NCI-H2171 (cell line): ENCODE data around the gene SLC25A22.

Experiments
- DNase-seq: peaks from one replicate; lab custom pipeline; 2025; lab: John Stamatoyannopoulos, UW

Gene SLC25A22

DNA sequence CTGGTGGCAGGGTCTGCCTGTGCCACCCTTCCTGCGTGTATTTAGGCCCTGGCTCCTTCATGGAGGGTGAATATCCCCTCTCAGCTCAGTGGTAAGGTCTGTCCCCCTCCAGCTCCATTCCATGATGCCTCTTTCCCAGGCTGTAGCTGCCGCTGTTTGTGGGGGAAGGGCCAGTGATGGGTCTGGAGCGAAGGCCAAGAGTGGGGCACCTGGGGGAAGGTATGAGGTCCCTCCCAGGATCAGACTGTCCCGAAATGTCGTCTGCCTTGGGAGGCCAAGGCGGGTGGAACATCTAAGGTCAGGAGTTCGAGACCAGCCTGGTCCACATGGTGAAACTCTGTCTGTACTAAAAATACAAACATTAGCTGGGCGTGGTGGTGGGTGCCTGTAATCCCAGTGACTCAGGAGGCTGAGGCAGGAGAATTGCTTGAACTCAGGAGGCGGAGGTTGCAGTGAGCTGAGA is 35.8 kb upstream of the SLC25A22 start:
- no peak for DNase-seq

DNA sequence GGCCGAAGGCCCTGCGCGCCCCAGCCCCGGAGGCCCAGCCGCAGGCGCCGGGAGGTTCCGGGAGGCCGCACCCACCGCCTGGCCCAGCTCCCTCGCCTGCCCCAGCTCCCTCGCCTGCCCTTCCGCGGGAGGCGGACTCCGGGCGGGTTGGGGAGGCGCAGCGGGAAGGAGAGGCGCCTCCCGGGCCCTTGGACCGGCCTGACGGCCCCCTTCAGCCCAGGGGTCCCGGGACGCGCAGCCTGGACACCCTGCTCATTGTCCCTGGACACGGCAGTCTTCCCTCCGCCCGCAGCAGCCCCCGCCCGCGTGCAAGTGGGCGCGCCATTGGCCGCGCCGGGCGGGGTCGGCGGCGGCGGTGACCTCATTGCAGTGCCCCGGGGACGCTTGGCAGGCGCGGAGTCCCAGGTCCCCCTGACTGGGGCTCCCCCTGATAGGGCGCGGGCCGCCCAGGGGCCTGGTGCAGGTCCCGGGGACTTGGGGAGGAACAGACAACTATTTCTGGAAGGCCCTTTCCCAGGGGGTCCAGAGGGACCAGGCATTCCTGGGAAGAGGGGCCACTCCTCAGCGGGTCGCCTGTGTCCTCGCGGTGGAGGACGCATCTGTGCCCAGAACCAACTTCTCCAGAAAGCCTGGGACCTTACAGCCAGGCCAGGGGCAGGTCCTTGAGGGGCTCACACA is 35.2 kb upstream of the SLC25A22 start:
- DNase-seq, result peak; percentile 13

- no peak for DNase-seq
These were observed 34.5 kb upstream of the SLC25A22 start, which contains the start of gene CD151 for GRCh38 chr11:832529-833113. CD151 (plus strand) TSS chr11:832952; CDS start chr11:836070, 3,118 bp downstream.

DNA sequence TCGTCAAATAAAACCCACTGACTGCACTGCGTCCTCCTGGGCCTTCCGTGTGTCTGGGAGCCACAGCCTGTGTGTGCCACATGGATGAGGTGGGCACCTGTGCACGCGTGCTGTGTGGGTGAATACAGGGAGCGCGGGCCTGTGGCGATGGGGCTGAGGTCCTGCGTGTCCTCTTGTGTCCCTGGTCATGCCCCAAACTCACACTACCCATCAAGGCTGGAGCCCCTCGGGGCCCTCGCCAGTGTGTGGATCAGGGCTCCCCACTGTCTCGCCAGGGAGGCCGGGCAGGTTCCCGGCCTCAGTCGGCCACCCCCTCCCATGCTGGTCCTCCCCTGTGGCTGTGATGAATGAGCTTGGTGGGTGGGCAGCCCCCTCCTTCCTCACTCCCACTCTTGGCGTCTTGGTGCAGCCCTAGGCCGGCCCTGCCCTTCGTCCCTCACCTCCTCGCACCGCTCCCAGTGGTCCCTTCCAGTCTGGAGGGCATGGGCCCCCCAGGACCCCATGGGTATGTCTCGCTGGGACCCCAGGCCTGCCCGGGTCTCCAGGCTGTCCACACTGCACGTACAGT is 34.0 kb upstream of the SLC25A22 start:
- DNase-seq, result no peak

DNA sequence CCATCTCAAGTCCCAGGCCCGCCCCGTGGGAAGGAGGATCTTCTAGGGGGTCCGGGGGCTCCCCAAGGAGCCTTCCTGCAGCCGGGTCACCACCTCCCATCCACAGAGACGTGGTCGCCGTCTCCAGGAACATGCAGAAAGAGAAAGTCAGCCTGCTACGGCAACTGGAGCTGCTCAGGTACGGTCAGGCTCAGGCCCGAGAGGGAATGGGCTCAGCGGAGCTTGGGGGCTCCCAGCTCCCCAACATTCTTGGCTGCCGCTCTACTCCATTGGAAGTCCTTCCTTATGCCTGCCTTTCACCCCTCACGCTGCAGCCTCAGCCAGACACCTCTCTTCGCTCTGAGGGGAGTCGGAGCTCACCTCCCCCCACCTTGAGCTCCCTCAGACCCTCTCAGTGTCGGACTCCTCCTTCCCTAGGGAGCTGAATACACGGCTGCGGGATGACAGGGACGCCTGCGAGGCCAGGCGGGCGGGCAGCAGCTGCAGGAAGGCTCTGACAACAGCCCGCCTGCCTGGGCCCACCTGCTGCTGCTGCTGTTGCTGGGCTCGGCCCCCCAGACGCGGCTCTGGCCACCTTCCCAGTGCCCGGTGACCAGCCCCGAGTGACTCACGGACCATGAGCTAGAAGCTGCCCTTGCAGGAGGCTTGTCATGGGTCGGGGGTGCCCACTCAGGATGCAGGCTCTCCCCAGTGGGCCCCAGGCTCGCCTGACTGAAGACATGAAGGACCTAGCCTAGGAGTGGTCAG is 33.2 kb upstream of the SLC25A22 start:
- DNase-seq, result no peak

- peak; percentile 66 for DNase-seq
These were observed 32.4 kb upstream of the SLC25A22 start for GRCh38 chr11:830295-831117.

DNA sequence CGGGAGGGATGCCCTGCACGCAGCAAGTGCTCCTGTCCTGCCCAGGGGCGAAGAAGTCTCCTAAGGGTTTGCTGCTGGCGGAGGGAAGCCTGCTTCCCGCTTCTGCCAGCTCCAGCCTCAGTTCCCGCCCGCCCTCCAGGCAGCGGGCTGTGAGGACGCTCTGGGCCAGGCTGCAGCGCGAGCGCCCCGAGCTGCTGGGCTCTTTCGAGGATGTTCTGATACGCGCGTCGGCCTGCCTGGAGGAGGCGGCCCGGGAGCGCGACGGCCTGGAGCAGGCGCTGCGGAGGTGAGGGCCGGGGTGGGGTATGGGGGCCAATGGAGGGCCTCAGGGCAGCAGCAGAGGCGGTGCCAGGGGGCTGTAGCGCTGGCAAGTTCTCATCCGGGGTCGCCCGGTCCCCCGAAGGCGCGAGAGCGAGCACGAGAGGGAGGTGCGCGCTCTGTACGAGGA is 31.8 kb upstream of the SLC25A22 start:
- DNase-seq, result no peak

- no peak for DNase-seq
These were observed 31.2 kb upstream of the SLC25A22 start for GRCh38 chr11:829176-829846.

GRCh38 chr11:828506-829175 is 30.6 kb upstream of the SLC25A22 start:
- DNase-seq, result no peak

DNA sequence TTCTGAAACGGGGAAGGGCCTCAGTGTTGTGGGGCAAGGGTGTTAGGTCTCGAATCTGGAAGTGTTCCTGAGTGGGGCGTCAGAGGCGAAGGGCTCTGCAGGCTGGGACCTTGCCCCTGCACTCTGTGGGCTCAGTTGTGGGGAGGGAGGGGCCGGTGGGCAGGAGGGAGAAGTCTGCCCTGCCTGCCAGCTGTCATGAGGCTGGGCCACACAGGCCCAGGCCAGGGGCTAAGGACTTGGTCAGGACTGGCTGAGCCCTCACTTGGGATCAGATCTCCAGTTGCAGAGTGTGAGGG is 29.8 kb upstream of the SLC25A22 start, which contains the start of gene CRACR2B:
Gene CRACR2B, plus strand, starts transcription at position 23 of the 296 bp plus-strand sequence. CDS start 689 bp downstream, outside the sequence.
- DNase-seq, result no peak

DNA sequence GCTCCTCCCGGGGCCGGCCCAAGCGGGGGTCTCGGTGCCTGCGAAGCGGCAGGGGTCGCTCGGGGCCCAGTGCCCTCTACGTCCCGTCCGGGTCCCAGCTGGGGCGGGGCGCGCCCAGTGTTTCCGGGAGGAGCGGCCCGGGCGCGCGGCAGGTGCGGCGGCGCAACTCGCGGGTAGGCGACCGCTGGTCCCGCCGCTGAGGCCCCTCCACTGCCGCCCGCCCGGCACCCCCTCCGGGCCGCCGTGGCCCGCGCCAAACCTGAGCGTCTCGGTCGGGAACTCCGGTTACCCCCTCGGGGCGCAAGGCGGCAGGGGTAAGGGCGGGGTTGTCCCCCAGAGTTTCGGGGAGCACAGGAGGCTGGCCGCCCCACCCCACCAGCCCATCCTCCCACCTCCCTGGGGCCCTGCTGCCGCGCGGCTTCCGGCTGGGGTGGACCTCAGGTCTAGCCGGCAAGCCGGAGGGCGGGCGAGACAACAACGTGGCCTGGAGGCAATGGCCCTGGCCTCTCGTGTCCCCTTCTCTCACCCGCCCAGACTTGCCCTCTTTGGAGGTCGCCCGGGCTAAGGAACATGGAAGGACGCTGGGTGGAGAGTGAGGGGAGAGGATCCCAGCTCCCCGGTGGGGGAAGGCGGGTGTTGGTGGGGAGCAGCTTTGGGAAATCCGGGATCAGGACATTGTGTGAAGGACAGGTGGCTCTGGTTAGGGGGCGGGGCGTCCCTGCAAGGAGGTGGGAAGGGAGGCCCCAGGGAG is 29.2 kb upstream of the SLC25A22 start:
- no peak for DNase-seq

GRCh38 chr11:826836-827145 is 28.7 kb upstream of the SLC25A22 start:
- no peak for DNase-seq

DNA sequence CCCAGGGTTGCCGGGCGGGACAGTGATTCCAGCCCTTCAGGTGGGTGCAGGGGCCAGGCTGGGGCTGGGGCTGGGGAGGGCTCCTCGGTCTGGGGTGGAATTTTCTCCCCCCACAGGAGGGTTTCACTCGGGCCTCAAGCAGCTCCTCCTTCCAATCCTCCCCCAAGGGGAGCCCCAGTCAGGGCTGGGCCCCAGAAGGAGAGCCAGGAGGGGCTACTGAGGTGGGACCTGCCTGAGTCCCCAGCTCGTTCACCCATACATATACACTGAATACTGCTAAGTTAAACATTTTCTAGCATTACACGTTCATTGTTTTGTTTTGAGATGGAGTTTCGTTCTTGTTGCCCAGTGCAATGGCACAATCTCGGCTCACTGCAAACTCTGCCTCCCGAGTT is 28.1 kb upstream of the SLC25A22 start:
- no peak for DNase-seq

DNA sequence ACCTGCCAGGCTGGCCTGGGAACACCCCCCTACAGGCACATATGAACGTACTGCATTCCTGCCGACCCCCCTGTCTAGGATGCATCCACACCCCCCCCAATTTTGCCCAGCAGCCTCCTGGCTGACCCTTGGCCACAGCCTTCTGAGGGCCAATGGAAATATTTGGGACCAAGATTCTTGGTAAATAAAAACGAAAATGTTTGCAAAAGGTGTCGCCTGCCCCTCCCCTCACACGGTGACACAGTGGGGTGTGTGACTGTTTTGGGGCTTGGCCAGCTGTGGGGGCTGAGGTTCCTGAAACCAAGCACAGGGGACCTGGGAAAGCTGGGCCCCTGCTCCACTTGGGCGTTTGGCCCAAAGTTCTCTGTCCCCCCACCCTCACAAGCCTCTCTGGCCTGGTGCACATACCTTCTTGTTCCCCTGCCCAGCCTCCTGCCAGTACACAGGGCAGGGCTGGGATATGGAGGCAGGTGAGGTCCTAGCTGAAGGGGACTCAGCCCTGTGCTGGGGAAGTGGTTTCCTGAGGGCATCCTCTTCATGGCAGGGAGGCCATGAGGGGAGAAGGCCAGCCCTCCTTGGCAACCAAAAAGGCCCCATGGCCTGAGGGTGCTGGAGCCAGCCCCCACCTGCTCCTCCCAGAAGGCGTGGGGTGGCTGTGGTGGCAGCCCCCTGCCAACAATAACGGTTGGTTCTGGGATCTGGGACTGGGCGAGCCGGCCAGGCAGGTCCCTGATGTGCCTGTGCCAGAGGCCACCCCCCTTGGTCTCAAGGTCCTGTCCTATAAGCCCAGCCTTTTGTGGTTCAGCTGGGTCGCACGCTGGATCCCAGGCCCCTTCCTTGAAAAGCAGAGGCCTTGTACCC is 27.5 kb upstream of the SLC25A22 start:
- no peak for DNase-seq

DNA sequence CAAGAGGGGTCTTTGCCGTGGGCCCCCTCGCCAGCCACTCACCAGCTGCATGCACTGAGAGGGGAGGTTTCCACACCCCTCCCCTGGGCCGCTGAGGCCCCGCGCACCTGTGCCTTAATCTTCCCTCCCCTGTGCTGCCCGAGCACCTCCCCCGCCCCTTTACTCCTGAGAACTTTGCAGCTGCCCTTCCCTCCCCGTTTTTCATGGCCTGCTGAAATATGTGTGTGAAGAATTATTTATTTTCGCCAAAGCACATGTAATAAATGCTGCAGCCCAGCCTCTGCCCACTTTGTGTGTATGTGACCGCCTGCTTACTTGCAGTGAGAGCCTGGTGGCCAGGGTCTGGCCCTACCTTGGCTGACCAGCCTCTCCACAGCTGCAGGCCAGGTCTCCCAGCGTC is 26.9 kb upstream of the SLC25A22 start:
- DNase-seq, result no peak

- no peak for DNase-seq
These were observed 26.3 kb upstream of the SLC25A22 start for GRCh38 chr11:824292-824880.

DNA sequence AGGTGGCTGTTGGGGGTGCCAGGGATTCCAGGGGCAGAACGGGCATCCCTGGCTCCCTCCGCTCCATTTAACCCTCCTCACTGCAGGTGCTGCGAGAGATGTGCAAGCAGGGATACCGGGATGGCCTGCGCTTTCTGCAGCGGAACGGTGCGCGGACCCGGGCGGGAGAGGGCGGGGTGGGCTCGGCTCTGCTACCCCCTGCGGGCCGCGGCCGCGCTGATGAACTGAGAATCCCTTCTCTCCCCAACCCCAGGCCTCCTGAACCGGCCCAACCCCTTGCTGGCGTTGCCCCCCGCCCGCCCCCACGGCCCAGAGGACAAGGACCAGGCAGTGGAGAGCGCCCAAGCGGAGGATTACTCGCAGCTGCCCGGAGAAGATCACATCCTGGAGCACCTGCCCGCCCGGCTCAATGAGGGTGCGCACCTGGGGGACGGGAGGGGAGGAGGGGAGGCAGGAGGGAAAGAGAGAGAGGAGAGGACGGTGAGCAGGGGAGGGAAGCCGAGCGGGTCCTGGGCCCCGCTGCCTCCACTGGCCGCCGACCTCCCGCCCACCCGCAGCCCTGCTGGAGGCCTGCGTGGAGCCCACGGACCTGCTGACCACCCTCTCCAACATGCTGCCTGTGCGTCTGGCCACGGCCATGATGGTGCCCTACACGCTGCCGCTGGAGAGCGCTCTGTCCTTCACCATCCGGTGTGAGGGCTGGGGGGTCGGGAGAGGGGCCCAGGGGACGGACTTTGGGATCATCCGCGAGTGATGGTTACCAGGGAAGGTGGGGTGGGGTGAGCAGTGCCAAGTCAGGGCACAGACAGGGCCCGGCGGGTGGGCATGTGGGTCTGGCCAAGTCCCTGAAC is 25.6 kb upstream of the SLC25A22 start:
- DNase-seq, result no peak
